GM19452 (cell line): ENCODE results near the gene LGR5.

Experiments
- ATAC-seq: cut with Tn5 transposase; IDR thresholded peaks from one replicate; pipeline ENCODE4 v1.9.1; 2021; ENCODE audit not compliant: unreplicated experiment

Gene LGR5

DNA sequence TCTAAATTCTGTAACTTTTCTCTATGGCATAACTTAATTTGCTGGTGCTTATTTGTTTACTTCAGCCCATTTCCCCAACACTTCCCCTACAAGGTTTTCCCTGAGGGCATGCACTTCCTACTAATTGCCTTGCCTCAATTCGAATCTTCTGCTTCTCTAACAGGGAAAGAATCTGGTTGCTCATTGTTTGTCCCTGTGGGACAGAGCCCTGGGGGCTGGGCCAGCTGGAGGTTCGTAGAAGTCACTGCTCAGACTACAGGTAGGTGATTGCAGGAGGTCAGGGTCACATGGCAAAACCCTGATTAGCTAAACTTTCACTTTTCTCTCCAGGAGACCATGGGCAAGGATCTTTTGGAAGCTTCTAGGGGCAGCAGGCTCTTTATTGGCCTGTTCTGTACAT lies 152.0 kb downstream of the LGR5 start:
- no peak for ATAC-seq

GRCh38 chr12:71592841-71593240 lies 153.2 kb downstream of the LGR5 start:
- ATAC-seq: no peak

DNA sequence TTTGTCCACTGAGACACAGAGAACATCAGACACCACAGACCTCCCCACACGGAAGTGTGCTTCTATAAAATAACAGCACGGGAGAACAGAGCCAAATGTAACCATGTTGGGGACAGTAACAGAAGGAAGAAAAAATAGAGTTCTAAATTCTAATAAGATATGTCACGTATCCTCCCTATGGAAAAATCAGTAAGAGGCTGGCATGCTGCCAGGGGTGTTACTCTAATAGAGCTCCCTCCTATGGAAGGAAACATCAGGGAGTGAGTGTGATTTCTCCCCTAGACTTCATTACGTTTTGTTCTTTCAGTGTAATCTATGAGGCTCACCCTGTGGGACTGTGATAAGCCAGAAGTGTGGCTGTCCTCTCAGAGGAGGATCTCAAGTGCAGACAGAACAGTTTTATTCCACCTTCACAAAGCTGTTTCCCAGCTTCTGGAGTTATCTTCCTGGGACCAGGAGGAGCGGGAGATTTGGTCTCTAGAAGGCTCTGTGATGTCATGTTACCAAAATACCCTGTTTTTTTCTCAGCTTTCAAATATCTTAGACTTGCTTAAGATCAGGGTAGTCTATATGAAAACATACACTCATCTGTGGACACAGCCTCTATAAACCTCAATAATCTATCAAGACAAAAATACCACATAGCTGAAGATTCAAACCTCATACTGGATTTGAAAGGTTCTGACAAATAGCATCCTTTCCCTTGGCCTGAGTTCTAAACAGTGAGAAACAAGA lies 154.8 kb downstream of the LGR5 start:
- no peak for ATAC-seq

GRCh38 chr12:71599210-71599609 lies 159.6 kb downstream of the LGR5 start:
- ATAC-seq: no peak

DNA sequence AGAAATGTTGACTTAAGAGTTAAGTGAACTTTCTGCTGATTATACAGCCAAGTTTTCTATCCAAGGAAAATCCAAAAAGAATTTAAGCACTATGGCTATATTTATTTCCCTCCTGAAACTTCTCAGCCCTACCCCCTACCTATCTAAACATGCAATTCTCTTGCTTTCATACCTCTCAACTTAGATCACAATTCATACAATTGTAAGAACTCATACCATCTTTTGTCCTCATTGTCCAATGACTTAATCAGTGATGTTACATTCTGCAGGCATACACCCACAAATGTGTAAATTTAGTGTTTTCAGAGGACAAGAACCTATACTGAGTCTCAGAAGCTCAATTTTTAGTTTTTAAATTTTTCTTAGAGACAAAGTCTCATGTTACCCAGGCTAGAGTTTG lies 161.9 kb downstream of the LGR5 start:
- ATAC-seq: no peak

DNA sequence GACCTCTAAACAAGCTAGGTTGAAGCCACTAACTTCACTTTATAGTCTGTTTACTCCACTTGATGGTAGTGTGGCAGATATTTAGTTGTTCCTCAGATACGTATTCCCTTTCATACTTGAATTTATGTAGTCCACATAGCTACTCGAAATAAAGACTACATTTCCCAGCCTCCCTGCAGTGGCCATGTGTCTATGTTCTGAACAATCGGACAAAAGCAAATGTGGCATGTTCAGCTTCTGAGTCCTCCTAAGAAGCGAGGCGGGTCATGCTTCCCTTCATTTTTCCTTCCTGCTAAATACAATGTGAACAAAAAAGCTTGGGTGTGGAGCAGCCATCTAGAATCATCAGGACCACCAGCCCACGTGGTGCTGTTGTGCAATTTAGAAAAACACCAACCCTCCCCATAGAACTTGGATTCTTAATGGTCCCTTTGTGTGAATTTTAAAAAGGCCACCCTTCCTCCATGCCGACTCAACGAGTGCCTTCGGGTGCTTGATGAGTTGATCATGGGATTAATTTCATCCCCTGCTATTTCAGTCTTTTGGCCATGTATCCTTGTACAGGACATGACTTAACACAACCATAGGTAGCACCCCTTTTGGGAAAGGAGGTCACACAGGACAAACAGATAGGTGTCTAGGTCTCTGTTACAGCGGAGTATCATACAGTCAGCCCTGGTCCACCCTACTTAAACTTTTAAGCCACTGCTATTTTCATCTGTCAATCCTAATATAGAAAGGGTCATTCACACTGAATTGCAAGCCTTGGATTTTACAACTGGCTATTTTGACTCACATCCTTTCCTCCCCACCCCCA lies 163.4 kb downstream of the LGR5 start:
- ATAC-seq: no peak

- no peak for ATAC-seq
Measured at GRCh38 chr12:71605039-71605438, 165.4 kb downstream of the LGR5 start.

DNA sequence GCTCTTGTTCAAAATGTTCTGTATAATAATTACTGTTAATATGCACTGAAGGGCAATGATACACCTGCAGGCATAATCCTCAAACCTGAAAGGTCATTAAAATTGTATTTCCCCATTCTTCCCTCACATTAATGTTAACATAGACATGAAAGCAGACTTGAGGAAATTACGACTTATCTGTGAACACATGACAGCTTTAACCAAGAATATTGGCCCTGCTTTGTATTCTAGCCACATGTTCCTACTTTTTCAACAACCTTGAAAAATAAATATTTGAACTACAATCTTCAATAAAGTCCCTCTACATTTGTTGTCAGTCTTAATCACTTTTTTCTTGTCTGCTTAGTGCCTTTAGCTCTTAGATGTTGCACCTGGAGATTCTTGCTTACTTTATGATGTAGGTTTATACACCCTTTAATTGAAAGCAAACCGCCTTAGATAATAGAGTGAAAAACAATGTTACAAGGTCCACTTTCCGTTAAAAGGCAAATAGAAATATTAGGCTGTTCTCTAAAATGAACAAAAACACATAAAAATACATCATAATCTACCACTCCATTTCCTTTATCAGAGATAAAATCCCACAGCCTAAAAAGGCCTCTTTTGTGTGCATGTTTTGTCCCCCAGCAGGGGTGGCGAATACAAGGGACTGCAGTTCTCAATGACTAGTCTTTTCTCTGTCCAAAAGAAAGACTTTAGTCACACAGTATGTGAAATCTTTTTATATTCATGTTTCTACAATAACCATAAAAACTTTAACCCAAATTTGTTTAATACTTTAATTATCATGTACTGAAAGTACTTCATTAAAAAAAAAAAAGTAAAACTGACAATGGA lies 168.1 kb downstream of the LGR5 start:
- no peak for ATAC-seq

DNA sequence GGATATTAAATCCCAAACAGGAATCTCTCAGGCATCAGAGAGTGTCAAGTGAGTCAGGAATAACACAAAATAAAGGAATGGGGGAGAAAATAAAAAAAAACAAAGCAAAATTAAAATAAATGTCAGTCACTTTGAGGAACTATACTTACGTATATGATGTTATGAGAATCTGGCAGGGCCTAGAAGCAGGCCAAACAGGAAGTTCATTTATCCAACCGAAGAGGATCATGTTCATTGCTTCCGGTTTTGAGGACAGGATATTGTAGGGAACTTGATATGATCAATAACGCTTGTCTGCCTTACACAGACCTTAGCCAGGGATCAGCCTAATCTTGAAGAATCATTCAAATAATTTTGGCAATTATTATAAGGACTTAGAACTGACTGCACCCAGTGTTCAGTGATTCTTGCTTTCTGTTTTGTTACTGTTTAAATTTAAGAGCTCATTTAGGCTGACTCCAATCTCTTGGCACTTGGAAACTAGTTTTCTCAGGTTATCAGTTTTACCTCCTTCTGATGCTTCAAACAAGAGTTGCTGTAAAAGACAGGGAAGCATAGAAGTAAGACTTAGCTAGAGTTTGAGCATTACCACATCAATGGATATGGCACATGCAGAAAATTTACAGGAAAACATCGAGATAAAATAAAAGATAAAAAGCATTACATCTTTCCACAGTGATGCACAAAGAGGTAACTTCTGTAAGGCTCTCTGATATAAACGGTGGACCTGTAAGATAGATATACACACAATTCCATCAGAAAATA lies 170.6 kb downstream of the LGR5 start:
- ATAC-seq: no peak

DNA sequence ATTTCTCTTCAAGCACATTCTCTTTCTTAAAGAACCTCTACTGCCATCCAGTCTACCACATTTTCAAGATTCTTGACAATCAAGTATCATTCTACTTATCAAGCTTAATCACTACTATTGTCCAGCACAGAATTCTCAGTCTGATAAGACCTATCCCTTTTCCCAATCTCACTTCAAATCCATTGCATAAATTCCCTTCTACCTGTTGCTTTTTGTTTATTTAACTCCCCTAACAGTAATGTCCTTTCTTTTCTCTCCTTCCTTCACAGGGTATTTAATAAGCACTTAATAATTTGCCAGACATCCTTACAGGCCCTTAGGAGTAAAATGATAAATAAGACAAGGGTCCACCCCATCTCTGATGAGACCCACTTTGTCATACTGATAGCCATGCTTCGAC lies 182.3 kb downstream of the LGR5 start:
- no peak for ATAC-seq

DNA sequence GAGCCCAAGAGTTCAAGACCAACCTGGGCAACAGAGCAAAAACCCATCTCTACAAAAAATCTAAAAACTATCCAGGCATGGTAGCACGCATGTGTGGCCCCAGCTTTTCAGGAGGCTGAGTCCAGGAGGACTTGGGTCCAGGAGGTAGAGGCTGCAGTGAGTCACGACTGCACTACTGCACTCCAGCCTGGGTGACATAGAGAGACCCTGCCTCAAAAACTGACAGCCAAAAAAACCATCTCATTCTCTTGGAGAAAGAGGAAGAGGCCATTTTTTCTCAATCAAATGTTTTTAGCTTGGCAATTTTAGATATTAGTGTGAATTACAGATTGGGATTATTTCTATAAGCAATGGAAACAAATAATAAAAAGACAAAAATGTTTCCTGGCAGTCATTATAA lies 185.9 kb downstream of the LGR5 start:
- no peak for ATAC-seq

DNA sequence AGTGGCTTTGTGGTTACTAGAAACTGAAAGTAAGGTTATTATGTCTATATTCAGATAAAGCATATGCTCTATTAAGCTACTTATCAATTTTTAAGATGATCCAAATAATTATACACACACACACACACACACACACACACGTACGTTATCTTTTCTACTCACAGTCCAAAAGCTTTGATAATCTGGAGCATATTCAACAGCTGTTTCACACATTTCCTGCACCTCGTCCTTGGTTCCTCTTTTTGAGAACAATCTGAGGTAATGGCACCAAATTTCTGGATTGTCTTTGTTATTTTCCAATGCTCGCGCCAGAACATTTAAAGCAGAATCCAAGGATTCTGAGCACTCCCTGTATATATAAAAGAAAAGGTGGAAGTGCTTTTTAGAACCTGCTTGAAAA lies 186.5 kb downstream of the LGR5 start:
- ATAC-seq: no peak

GRCh38 chr12:71626768-71627167 lies 187.2 kb downstream of the LGR5 start:
- ATAC-seq: no peak

- no peak for ATAC-seq
Measured at GRCh38 chr12:71627438-71628002, 187.9 kb downstream of the LGR5 start.
